ENCODE results near the gene TXNDC11.

DNA sequence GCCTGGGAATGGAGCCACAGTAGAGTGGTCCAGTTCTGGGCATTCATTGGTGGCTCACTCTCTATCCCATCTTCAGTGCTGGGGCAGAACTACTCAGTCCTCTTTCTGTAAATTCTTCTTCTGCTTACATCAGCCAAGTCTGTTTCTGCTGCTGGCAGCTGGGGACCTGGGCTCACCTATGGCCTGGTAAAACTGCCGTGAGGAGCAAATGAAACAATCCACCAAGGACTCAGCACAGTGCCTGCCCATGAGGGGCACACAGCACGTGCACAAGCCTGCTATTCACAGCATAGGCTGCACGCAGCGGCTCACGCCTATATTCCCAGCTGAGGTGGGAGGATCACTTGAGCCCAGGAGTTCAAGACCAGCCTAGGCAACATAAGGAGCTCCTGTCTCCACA is 105.3 kb downstream of the TXNDC11 start:
- TF ChIP-seq, protein P1, sequence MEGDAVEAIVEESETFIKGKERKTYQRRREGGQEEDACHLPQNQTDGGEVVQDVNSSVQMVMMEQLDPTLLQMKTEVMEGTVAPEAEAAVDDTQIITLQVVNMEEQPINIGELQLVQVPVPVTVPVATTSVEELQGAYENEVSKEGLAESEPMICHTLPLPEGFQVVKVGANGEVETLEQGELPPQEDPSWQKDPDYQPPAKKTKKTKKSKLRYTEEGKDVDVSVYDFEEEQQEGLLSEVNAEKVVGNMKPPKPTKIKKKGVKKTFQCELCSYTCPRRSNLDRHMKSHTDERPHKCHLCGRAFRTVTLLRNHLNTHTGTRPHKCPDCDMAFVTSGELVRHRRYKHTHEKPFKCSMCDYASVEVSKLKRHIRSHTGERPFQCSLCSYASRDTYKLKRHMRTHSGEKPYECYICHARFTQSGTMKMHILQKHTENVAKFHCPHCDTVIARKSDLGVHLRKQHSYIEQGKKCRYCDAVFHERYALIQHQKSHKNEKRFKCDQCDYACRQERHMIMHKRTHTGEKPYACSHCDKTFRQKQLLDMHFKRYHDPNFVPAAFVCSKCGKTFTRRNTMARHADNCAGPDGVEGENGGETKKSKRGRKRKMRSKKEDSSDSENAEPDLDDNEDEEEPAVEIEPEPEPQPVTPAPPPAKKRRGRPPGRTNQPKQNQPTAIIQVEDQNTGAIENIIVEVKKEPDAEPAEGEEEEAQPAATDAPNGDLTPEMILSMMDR (IDR thresholded peaks at IDR 0.05): no peak
- TF ChIP-seq POLR2A (IDR thresholded peaks at IDR 0.05): no peak
- TF ChIP-seq EP300 (IDR thresholded peaks at IDR 0.05): no peak
